ENCODE measurements around the gene DAW1.

Gene DAW1

DNA sequence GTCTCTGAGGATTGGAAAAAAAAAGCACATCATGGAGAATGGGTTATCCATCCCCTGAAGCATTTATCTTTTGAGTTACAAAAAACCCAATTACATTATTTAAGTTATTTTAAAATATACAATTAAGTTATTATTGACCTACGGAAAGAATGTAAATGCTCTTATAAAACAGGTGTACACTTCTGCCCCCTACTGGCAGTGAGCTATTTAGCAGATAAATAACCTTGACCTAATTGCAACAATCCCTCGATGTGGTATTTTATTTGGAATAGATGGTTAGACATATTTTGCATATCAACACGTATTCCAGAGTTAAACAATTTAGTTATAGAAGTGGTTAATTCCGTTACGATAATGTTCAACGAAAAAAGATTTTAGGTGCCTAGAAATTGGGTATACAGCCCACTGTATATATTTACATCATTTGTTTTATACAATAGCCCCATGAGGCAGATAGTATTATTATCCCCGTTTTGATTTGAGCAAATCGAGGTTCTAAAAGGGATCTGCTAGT is 9.1 kb upstream of the DAW1 start:
- peak; percentile 72 for DNase-seq (ENCODE audit: low spot score)

- no peak for DNase-seq (ENCODE audit: low spot score)
These were observed 8.5 kb upstream of the DAW1 start for GRCh38 chr2:227862741-227863588.

- no peak for DNase-seq (ENCODE audit: low spot score)
These were observed 7.2 kb upstream of the DAW1 start for GRCh38 chr2:227864161-227864756.

- no peak for DNase-seq (ENCODE audit: low spot score)
These were observed 6.1 kb upstream of the DAW1 start for GRCh38 chr2:227865291-227865690.

DNA sequence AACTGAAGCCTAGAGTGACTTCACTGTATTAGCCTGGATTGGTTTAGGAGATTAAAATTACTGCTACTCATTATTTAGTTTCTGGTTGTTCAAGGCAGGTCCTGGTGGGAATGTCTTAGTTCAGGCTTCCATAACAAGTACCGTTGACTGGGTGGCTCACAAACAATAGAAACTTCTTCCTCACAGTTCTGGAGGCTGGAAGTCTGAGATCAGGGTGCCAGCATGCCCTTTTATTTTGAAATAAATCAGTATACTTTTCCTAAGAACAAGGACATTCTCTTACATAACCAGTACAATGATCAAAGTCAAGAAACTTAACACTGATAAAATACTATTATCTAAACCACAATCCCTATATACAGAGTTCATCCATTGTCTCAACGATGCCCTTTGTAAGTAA is 4.0 kb upstream of the DAW1 start:
- no peak for DNase-seq (ENCODE audit: low spot score)

DNA sequence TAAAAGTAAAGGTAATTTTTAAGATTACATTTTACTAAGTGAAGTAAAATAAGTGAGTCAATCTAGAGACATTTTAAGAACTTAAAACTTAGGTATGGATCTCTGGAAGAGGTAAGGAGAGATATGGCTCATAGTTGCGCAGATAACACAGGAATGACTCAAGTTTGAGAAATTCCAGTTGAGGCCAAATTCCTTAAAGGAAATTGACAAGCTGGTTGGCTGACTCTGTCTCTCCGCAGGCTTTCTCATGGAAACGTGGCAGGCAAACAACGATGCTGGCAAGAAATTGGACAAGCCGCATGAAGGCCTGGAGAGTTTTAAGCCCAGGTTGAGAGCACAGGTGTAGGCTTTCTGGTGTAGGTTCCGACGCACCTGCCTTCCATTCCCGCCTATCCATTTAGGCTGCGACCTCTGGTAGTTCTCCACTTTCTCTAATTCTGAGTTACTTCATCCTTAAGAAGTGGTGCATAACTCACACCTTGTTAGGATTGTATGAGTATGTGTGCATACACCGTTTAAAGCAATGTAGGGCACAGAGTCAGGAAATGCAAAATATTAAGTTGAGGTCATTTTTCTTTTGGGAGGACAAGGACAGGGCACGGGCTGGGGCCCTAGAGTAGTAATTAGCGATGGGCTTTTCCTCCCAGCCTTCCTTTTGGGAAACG is 589 bp upstream of the DAW1 start:
- no peak for DNase-seq (ENCODE audit: low spot score)

DNA sequence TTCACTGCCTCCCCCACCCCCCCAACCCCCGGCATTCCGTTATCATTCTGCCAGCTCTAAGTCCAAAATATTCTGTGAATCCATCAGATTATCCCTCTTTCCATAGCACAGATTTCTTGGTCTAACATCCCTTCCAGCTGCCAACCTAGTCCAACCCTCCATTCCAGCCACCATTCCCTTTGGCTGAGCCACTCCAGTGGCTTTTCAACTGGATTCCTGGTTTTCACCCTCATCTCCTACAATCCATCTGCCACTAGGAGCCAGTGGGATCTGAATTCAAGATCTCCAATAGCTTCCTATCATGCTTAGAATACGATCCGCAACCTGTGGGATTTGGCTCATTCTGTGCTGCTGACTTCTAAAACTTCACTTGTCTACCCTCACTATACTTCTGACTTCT is 1.2 kb downstream of the DAW1 start:
- DNase-seq (ENCODE audit: low spot score), result no peak

DNA sequence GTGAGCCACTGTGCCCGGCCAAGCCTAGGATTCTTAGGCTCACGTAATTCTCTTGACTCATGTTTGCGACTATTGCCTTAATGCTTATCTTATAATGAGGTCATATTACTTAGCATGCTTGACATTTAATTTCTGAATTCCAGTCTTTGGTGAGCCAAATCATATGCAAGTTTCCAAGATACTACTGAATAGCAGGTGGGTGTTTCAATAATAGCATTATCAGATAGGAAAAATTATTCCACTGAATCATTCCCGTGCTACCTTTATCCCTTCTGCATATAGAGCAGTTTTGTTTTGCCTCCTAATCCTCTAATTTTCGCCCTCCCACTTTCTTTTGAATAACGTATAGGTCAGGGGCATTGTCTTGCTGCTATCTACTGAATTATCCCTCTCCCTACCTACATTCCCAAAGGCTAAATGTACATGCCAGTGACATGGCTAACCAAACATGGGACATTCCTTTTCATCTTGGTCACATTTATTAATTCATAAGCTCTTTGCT is 4.9 kb downstream of the DAW1 start:
- DNase-seq (ENCODE audit: low spot score), result no peak

GRCh38 chr2:227877421-227878310 is 6.2 kb downstream of the DAW1 start:
- no peak for DNase-seq (ENCODE audit: low spot score)

GRCh38 chr2:227880460-227880859 is 9.0 kb downstream of the DAW1 start:
- DNase-seq (ENCODE audit: low spot score), result no peak

DNA sequence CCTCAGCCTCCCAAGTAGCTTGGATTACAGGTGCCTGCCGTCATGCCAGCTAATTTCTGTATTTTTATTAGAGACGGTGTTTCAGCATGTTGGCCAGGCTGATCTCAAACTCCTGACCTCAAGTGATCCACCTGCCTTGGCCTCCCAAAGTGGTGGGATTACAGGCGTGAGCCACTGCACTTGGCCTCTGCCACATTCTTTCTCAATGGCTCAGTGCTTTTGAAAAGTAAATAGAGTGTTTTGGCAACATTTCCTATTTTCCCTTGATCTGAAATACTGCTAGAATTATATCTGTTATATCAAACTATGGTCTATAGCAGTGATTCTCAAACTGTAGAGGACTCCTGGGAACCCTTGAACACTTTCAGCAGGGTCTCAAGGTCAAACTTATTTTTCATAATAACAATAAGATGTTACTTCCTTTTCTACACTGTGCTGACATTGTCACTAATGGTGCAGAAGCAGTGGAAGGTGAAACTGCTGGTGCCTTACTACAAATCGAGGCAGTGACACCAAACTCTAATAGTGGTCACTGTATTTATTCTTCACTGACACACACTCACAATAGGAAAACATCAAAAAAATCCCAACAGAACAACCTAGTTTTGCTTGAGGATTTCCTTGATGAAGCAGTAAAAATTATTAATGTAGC is 10.6 kb downstream of the DAW1 start:
- DNase-seq (ENCODE audit: low spot score), result no peak

DNA sequence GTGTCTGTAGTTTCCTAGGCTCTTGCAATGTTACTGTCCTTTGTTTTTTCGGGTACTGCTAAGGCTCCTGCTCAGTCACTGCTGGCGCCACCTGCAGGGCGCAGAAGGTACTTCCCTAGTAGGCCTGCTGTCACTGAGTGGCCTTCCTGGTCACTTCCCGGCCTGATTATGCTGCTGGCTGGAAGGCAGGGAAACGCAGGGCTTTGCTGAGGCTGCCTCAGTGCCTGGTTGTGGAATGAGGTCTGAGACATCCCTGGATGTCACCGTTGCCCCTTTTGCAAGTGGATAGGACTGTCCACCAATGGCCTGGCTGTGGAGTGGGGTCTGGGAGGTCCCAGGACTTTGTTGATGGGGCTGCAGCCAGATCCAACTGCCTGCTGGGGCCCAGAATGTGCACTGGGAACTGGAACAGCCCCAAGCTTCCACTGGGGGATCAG is 13.1 kb downstream of the DAW1 start:
- DNase-seq (ENCODE audit: low spot score), result no peak

DNA sequence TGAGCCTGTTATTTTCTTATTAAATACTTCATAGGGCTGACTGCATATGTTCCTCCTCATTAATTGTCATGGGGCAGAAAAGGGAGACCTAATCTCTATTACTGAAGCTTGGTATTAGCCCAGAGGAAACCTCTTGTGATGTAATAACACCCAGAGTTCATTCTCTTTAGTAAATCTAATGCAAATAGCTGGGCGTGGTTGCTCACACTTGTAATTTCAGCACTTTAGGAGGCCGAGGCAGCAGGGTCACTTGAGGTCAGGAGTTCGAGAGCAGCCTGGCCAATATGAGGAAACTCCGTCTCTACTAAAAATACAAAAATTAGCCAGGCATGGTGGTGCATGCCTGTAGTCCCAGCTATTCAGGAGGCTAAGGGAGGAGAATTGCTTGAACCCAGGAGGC is 14.7 kb downstream of the DAW1 start:
- no peak for DNase-seq (ENCODE audit: low spot score)

DNA sequence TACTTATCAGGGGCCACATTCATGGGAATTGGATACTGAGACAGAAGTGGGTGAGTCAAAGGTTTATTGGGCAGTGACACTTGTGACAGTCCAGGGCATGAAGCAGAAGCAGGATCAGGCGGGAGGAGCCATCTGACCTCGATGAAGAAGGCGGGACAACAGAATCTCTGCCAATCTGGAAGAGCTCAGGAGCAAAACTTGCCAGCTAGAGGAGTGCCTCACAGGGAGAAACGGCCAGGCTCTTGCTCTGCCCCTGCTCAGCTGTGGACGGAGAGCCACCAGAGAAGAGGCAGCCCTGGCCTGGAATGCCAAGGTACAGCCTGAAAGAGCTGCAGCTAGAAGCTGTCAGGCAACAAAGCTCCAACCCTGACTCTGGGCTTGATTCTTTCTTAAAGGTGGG is 16.9 kb downstream of the DAW1 start:
- no peak for DNase-seq (ENCODE audit: low spot score)

- DNase-seq (ENCODE audit: low spot score), result no peak
These were observed 17.9 kb downstream of the DAW1 start for GRCh38 chr2:227889336-227889735.

- peak; percentile 78 for DNase-seq (ENCODE audit: low spot score)
These were observed 19.2 kb downstream of the DAW1 start for GRCh38 chr2:227890495-227891079.

GRCh38 chr2:227891673-227892072 is 20.2 kb downstream of the DAW1 start:
- DNase-seq (ENCODE audit: low spot score), result no peak

DNA sequence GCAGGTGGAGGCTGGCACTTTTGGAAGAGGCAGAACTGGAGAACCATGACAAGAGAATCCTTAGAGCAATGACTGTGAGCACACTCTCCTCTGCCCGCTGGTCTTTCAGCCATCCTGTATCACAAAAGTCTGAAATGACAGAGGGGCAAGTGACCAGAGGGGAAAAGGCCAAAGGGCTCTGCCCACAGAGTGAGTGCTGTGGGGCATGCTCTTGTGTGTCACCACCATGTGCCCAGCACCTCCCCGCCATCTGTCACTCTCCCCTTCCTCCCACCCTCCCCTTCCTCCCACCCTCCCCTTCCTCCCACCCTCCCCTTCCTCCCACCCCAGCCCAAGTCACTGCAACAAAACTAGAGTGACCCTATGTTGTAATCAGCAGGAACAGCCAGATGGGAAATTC is 31.9 kb downstream of the DAW1 start:
- DNase-seq (ENCODE audit: low spot score), result no peak

DNA sequence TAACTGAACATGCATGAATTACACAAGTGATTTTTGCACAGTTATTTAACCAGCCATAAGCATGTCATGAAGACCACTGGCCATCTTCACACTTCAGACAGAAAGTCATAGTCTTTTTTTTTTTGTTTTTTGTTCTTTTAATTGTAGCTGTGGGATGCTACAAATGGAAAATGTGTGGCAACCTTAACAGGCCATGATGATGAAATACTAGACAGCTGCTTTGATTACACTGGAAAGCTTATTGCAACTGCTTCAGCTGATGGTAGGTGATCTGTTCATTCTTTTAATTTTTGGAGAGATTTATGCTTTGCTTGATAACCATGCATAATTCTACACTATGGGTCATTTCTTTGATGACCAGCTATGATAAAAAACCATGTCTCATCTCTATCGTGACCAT is 35.6 kb downstream of the DAW1 start:
- DNase-seq (ENCODE audit: low spot score), result no peak

GRCh38 chr2:227908266-227909054 is 37.0 kb downstream of the DAW1 start:
- DNase-seq (ENCODE audit: low spot score), result no peak
